HepG2 (cell line): ENCODE data around the gene RNF114. TPM values are rescaled to one million over a fixed set of nuclear protein-coding genes. Genes with fewer than 3 reads are reported as not detected.

Source experiments
- AKAP8 ChIP-seq: sonication (generic); formaldehyde crosslinking; IDR thresholded peaks from 2 replicates; pipeline ENCODE4 v1.5.1; 2020; ENCODE audit warnings: mild to moderate bottlenecking, missing genetic modification reagents
- ARHGAP35 ChIP-seq: sonication (generic); formaldehyde crosslinking; IDR thresholded peaks from 2 replicates; pipeline ENCODE4 v1.9.0; 2022; ENCODE audit warnings: mild to moderate bottlenecking, inconsistent platforms, moderate library complexity, missing genetic modification reagents, borderline replicate concordance
- GABPB1 ChIP-seq: IDR thresholded peaks from 2 replicates; pipeline ENCODE4 v1.6.1; 2016; ENCODE audit warnings: mild to moderate bottlenecking, missing genetic modification reagents, moderate library complexity, missing compliant biosample characterization
- HOXA9 ChIP-seq: sonication (generic); formaldehyde crosslinking; IDR thresholded peaks from 2 replicates; pipeline ENCODE4 v1.8.1; 2022; ENCODE audit warnings: missing genetic modification reagents, mild to moderate bottlenecking, moderate library complexity, borderline replicate concordance
- IRX3 ChIP-seq: sonication (generic); formaldehyde crosslinking; IDR thresholded peaks from 2 replicates; pipeline ENCODE4 v1.8.1; 2023; ENCODE audit warnings: mild to moderate bottlenecking, low read depth, missing genetic modification reagents, borderline replicate concordance
- POLR2AphosphoS2 ChIP-seq: IDR thresholded peaks from 2 replicates; pipeline ENCODE4 v1.6.1; 2011; ENCODE audit warnings: low read depth, low read length, improper control_type of control experiment
- SALL1 ChIP-seq: sonication (generic); formaldehyde crosslinking; IDR thresholded peaks from 2 replicates; pipeline ENCODE4 v1.8.0; 2022; ENCODE audit warnings: mild to moderate bottlenecking, missing genetic modification reagents
- SCMH1 ChIP-seq: sonication (generic); formaldehyde crosslinking; IDR thresholded peaks from 2 replicates; pipeline ENCODE4 v1.9.0; 2021; ENCODE audit warnings: missing genetic modification reagents, mild to moderate bottlenecking, borderline replicate concordance
- THYN1 ChIP-seq: sonication (generic); formaldehyde crosslinking; IDR thresholded peaks from 2 replicates; pipeline ENCODE4 v1.8.1; 2023; ENCODE audit warnings: low read depth, mild to moderate bottlenecking, moderate library complexity, missing genetic modification reagents, borderline replicate concordance
- ZMAT3 ChIP-seq: sonication (generic); formaldehyde crosslinking; conservative IDR thresholded peaks from 2 replicates; pipeline ENCODE4 v1.7.0; 2021; ENCODE audit warnings: missing genetic modification reagents
- ZNF264 ChIP-seq: sonication (generic); formaldehyde crosslinking; IDR thresholded peaks from 2 replicates; pipeline ENCODE4 v1.4.0; 2020; ENCODE audit warnings: missing genetic modification reagents
- ZNF788 ChIP-seq: sonication (generic); formaldehyde crosslinking; IDR thresholded peaks from 2 replicates; pipeline ENCODE4 v1.5.0; 2020; ENCODE audit warnings: mild to moderate bottlenecking, missing genetic modification reagents, borderline replicate concordance
- polyA plus RNA-seq, 8 experiments: library from polyadenylated mRNA; depleted of rRNA in 3 of 8; stranded (reverse) in 7 of 8; unstranded in 1 of 8; fragments of >200 nt; fragmentation: Illumina TruSeq in 4 of 8; extraction: Trizol in 4 of 8; gene quantifications; 2 replicates each; pipeline versions ENCODE4 v1.2.1 to v1.2.3, GENCODE V29; 2011 to 2016; ENCODE audit warnings: low read depth in 4 of 8, missing spikeins in 1 of 8, mixed read lengths in 1 of 8; ENCODE audit not compliant: insufficient read depth in 1 of 8
- total RNA-seq, 5 experiments: library from RNA; depleted of rRNA; stranded (reverse); fragments of >200 nt; fragmentation: Illumina TruSeq; extraction: Trizol; gene quantifications; 2 replicates each; pipeline ENCODE4 v1.2.3, GENCODE V29; 2016; ENCODE audit warnings: low read depth in 1 of 5
- TF ChIP-seq, protein P1 (sequence below): sonication (generic); formaldehyde crosslinking; IDR thresholded peaks from 2 replicates; pipeline ENCODE4 v1.4.0; 2020; ENCODE audit warnings: missing genetic modification reagents
- TF ChIP-seq, protein P2 (sequence below): sonication (generic); formaldehyde crosslinking; IDR thresholded peaks from 2 replicates; pipeline ENCODE4 v1.5.1; 2020; ENCODE audit warnings: mild to moderate bottlenecking, missing genetic modification reagents, borderline replicate concordance
- TF ChIP-seq, protein P3 (sequence below): sonication (generic); formaldehyde crosslinking; IDR thresholded peaks from 2 replicates; pipeline ENCODE4 v1.4.0; 2020; ENCODE audit warnings: mild to moderate bottlenecking, missing genetic modification reagents
- TF ChIP-seq, protein P4 (sequence below): sonication (generic); formaldehyde crosslinking; IDR thresholded peaks from 2 replicates; pipeline ENCODE4 v1.8.0; 2022; ENCODE audit warnings: mild to moderate bottlenecking, missing genetic modification reagents, moderate library complexity

RNF114 gene
- total and polyA plus RNA-seq, 2 of the 13 experiments (the other 11 are each of a cell fraction or from before 2014, with no cell fraction given), result 119 to 126 TPM

DNA sequence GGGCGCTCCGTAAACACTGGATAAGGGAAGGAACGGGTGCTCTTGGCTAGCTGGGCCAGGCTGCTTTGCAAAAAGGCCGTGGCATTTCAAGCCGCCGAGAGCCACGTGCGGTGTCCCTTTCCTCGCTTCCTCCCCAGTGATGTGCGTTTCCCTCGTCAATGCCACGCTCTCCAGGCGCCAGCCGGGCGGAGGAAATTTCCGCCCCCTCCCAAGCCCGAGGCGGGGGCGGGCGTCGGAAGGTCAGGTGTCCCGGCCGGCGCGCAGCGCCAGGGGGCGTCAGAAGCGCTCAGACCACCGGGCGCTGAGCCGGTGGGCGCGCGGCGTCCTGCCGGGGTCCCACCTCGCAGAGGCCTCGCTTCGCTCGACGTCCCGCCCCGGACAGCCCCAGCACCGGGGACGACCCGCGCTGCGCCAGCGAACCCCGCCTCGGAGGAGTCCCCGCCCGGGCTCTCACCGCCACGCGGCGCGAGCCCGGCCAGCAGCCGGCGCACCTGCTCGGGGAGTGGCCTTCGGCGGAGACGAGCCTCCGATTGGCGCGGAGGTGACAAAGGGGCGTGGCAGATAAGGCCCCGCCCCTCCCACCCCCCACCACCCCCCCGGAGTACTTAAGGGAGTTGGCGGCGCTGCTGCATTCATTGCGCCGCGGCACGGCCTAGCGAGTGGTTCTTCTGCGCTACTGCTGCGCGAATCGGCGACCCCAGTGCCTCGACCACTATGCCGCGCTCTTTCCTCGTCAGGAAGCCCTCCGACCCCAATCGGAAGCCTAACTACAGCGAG, 46.3 kb downstream of the RNF114 start, which contains the start of gene SNAI1 (continued):
- TF ChIP-seq HOXA9, result peak; percentile 97
- TF ChIP-seq POLR2AphosphoS2, result peak; percentile 68; the same call in 1 of the 2 replicates
- TF ChIP-seq ZNF788 (CRISPR knock-in tag), result peak; percentile 52
- TF ChIP-seq, protein P1, sequence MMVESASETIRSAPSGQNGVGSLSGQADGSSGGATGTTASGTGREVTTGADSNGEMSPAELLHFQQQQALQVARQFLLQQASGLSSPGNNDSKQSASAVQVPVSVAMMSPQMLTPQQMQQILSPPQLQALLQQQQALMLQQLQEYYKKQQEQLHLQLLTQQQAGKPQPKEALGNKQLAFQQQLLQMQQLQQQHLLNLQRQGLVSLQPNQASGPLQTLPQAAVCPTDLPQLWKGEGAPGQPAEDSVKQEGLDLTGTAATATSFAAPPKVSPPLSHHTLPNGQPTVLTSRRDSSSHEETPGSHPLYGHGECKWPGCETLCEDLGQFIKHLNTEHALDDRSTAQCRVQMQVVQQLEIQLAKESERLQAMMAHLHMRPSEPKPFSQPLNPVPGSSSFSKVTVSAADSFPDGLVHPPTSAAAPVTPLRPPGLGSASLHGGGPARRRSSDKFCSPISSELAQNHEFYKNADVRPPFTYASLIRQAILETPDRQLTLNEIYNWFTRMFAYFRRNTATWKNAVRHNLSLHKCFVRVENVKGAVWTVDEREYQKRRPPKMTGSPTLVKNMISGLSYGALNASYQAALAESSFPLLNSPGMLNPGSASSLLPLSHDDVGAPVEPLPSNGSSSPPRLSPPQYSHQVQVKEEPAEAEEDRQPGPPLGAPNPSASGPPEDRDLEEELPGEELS (CRISPR knock-in tag), result peak; percentile 70
- TF ChIP-seq, protein P2, sequence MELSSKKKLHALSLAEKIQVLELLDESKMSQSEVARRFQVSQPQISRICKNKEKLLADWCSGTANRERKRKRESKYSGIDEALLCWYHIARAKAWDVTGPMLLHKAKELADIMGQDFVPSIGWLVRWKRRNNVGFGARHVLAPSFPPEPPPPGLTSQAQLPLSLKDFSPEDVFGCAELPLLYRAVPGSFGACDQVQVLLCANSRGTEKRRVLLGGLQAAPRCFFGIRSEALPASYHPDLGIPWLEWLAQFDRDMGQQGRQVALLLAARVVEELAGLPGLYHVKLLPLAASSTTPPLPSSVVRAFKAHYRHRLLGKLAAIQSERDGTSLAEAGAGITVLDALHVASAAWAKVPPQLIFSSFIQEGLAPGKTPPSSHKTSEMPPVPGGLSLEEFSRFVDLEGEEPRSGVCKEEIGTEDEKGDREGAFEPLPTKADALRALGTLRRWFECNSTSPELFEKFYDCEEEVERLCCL (CRISPR knock-in tag), result peak; percentile 15; the same call in 1 of the 2 replicates
- TF ChIP-seq GABPB1 (CRISPR knock-in tag), result peak; percentile 83
- TF ChIP-seq AKAP8, result peak; percentile 92
- peak; percentile 90 for TF ChIP-seq SALL1 (CRISPR knock-in tag)
- TF ChIP-seq IRX3 (CRISPR knock-in tag), result no peak; the same call in none of the 2 replicates
- TF ChIP-seq SCMH1 (CRISPR knock-in tag), result no peak
- TF ChIP-seq ZNF264, result peak; percentile 91
- peak; percentile 97 for TF ChIP-seq ARHGAP35 (CRISPR knock-in tag)
- TF ChIP-seq ZMAT3 (CRISPR knock-in tag), result peak; percentile 99
- TF ChIP-seq THYN1, result no peak
- TF ChIP-seq, protein P3, sequence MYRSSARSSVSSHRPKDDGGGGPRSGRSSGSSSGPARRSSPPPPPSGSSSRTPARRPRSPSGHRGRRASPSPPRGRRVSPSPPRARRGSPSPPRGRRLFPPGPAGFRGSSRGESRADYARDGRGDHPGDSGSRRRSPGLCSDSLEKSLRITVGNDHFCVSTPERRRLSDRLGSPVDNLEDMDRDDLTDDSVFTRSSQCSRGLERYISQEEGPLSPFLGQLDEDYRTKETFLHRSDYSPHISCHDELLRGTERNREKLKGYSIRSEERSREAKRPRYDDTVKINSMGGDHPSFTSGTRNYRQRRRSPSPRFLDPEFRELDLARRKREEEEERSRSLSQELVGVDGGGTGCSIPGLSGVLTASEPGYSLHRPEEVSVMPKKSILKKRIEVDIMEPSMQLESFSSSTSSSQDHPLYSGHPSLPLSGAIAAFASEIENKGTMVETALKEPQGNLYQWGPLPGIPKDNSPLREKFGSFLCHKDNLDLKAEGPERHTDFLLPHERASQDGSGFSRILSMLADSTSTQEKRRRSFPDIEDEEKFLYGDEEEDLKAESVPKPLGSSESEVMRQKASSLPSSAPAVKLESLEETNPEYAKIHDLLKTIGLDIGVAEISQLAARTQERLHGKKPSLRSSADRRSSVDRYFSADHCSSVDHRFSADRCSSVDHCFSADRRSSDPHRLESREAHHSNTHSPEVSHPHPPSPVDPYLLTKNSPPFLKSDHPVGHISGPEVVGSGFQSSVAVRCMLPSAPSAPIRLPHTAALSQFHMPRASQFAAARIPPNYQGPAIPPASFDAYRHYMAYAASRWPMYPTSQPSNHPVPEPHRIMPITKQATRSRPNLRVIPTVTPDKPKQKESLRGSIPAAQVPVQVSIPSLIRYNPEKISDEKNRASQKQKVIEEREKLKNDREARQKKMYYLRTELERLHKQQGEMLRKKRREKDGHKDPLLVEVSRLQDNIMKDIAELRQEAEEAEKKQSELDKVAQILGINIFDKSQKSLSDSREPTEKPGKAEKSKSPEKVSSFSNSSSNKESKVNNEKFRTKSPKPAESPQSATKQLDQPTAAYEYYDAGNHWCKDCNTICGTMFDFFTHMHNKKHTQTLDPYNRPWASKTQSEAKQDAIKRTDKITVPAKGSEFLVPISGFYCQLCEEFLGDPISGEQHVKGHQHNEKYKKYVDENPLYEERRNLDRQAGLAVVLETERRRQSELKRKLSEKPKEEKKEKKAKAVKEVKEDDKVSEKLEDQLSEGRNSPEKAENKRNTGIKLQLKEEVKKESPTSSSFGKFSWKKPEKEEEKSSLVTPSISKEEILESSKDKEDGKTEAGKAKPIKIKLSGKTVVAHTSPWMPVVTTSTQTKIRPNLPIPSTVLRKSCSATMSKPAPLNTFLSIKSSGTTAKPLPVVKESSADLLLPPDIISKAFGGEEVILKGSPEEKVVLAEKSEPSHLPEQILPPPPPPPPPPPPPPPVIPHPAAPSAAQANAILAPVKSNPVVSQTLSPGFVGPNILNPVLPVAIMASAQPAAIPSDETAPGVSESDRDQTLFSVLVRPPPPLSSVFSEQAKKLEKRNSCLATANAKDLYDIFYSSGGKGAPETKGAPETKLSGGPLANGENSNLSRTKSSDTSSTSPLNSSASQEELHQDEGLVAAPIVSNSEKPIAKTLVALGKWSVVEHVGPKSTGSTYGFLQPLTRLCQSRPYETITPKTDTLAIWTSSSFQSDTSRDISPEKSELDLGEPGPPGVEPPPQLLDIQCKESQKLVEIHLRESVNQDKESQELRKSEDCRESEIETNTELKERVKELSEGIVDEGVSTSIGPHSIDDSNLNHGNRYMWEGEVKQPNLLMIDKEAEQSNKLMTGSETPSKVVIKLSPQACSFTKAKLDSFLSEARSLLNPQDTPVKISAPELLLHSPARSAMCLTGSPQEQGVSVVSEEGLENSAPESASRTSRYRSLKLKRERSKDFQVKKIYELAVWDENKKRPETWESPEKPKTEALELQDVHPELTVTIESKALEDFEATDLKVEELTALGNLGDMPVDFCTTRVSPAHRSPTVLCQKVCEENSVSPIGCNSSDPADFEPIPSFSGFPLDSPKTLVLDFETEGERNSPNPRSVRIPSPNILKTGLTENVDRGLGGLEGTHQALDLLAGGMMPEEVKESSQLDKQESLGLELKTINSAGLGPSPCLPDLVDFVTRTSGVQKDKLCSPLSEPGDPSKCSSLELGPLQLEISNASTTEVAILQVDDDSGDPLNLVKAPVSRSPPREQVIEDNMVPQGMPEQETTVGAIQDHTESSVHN (CRISPR knock-in tag), result no peak
- TF ChIP-seq, protein P4, sequence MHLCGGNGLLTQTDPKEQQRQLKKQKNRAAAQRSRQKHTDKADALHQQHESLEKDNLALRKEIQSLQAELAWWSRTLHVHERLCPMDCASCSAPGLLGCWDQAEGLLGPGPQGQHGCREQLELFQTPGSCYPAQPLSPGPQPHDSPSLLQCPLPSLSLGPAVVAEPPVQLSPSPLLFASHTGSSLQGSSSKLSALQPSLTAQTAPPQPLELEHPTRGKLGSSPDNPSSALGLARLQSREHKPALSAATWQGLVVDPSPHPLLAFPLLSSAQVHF, result peak; percentile 95
